ENCODE data around the gene KCNH8. TPM values are rescaled to one million over a fixed set of nuclear protein-coding genes. Genes with fewer than 3 reads are reported as not detected.
A peak's percentile ranks its signal among the peaks of the same experiment; 100 is the strongest.

KCNH8 gene
- polyA plus RNA-seq, 5 donors = 1.2 to 3.0 (median 2.4) TPM

DNA sequence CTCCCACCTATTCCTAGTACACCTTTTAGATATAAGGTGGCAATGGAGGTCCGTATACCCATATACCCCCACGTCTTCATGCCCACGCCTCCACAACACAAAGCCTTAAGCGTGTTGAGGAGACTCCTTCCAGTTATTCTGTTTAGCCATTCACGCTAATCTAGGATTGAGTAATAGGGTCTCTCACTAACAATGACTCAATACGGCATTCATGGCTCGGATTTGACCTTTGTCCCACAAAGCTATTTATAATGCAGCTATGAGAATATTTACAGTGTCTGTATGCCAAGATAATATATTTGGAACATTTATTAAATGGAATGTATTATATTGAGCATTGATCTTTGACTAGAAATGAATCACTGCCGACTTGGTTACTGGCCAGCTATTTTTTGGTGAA lies 215.8 kb downstream of the KCNH8 start:
- no peak for DNase-seq

DNA sequence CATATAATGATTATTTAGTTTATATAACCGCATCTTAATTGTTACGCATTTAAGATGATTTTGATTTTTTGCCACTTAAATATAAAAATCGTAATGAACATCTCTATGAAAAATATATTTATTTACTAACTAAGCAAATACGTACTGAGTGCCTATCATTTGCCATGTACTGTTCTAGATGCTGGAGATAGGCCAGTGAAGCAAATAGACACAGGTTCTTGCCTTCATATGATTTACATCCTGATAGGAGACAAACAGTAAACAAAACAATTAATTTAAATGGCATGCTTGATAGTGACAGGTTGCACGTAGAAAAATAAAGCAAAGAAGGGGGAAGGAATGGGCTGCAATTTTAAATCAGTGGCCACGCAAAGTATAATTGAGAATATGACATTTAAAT lies 217.2 kb downstream of the KCNH8 start:
- DNase-seq = no peak

DNA sequence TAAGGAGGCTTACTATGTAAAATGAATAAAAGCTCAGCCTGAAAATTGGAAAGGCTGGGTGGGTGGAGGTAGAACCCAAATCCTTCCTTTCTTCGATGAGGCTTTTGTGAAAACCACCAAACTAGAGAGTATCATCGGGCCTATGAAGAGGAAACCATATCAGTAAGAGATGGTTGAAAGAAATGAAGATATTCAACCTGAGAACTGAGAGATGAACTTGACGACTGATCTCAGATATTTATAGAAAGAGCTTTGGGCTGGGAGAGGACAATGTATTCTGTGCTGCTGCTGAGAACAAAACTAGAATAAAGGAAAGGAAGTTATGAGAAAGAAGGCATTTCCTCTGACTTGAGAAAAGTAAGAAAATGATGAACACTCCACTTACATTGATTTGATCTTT lies 236.6 kb downstream of the KCNH8 start:
- no peak for DNase-seq

DNA sequence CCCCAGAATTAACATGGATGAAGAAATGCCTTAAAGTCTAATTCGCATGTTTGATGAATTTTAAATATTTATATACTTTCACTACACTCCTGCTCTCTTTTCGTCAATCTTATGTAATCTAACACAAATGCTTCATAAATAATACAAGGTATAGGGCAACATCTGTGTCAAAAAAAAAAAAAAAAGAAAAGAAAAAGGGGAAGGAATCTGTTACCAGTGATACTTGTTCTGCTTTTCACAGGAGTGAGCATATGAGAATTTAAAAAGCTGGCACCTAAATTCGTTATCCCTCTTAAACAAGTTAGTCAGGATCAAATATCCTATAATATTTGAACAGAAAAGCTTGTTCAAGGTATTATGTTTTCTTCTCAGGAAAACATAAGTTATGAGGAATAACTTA lies 243.8 kb downstream of the KCNH8 start:
- no peak for DNase-seq

GRCh38 chr3:19394946-19395345 lies 246.6 kb downstream of the KCNH8 start:
- no peak for DNase-seq

DNA sequence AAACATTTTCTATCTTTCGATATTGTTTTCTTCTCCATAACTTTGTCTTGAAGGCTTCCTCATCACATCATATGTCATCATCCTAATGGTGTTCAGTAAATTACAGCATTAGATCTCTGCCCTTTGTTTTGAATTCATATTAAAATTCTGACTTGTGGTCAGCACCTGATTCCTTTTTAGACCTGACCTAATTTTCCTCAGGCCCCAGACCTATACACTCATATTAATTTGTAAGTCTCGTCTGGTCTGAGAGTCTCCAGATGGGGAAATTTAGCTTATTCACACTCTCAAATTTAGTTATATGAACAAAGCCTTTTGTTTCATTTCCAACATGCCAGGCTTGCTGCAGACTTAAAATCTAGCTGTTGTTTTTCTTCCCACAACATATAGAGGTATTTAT lies 248.4 kb downstream of the KCNH8 start:
- no peak for DNase-seq

DNA sequence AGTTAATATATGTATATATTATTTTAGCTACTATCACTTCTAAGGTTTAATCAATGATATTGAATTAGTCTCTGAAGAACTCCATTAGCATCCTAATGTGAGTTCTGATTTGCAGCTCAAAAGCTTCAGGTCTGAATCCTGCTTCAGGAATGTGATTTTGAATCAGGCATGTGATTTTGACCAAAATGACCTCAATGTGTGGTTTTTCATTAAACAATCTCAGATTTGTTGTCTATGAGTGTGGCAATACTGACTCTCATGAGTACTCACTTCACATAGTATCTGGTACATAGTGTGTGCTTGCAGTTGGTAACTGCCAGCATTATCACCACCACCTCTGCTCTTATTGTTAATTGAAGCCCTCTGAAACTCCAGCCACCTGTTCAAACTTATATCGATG lies 251.0 kb downstream of the KCNH8 start:
- no peak for DNase-seq

DNA sequence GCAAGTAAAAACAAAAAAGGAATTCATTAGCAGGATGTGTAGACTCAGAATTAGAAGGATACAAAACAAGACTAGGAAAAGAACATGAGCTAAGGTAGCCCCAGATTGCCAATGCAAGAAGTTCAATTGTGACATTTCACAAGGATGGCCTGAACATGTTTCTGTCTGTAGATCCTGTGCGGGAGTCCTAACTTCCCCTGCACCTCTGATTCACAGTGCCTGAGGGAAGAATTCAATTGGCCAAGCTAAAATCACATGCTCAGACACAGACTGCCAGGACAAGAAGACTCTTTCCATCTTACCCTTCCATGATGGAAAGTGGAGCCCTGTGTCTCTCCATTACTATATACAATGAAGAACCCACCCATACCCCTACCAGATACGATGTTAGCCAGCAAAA lies 251.5 kb downstream of the KCNH8 start:
- no peak for DNase-seq

DNA sequence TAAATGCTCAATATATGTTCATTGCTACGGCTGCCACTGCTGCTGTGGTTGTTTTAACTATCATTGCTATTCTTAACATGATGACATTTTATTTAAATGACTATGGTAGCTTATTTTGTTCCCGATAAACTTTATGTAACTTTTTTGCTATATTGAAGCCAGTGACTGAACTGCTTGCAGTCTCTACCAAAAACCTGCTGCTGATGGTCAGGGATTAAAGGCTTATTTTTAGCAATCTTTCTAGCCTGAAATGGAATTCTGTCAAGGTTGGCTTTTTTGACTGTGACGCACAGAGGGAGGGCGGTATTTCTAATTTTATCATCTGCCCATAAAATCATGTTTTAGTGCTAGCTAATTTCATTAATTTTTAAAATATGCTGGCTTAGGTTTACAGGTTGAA lies 271.8 kb downstream of the KCNH8 start:
- no peak for DNase-seq

- no peak for DNase-seq
Observed at GRCh38 chr3:19425825-19426224, 277.5 kb downstream of the KCNH8 start.

DNA sequence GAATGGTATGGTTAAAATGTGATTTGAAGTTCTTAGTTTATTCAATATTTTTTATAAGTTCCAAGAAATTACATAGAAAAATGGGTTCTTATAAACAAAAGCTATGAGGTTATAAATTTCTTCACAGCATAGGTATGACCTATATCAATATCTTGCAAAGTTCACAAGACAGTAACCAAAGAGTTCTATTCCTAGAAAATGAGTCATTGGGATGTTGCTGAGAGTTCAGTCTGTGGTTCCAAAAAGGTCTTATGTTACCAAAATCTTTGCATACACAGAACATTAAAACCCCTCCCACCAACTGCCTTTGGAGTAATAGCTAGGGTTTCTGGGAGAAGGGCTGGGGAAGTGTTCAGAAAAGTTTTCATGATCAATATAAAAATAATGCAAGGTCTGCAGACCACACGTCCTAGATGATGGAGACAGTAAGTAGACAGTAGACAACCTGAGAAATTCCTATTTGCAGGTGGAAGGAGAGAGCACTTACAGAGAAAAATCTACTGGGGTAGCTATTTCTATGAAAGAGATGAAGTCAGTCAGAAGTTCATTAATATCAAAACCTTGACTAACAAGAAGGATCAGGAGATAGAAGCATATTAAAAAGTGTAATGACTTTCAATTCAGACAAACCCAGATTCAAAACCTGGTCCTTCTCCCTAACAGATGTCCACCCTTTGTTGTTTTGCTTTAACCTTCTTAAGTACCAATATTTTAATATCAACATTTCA lies 279.3 kb downstream of the KCNH8 start:
- DNase-seq = no peak

DNA sequence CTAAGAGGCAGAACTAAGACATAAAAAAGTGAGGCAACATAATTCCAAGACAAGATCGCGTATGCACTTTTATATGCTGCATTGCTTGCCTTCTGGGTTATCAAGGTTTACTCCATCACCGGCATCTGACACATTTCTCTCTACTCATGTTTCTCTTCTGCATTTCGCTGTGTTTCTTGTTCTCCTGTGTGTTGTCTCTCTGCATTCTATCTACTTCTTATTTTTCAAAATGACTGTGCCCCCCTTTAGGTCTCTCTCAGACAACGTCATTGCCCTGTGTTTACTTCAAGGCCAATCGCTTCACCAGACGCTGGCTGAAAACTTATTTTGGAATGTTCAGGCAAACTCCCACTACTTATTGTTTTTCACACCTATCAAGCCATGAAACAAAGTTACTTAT lies 280.4 kb downstream of the KCNH8 start:
- no peak for DNase-seq

GRCh38 chr3:19432669-19433068 lies 284.4 kb downstream of the KCNH8 start:
- DNase-seq = peak; percentile 12 to 45

- DNase-seq = no peak
Observed at GRCh38 chr3:19436746-19437145, 288.4 kb downstream of the KCNH8 start.

GRCh38 chr3:19439944-19440343 lies 291.6 kb downstream of the KCNH8 start:
- no peak for DNase-seq

DNA sequence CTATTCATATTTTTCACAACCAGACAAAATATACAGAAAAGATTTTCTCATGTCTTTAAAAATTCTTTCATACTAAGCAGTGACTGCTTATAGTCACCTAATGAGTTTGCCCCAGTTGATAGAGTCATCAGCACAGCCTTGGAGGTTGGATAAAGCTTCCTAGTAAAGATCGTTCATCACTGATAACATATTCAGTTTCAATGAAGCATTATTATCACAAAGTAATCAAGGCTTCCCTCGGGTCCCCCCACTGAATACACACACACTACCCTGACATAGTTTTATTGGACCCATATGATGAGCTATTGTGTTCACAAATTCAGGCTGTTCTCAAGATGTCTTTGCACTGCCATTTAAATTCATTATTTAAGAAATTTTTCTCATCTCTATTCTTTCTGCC lies 297.8 kb downstream of the KCNH8 start:
- DNase-seq = no peak

GRCh38 chr3:19446687-19447086 lies 298.4 kb downstream of the KCNH8 start:
- DNase-seq = no peak

DNA sequence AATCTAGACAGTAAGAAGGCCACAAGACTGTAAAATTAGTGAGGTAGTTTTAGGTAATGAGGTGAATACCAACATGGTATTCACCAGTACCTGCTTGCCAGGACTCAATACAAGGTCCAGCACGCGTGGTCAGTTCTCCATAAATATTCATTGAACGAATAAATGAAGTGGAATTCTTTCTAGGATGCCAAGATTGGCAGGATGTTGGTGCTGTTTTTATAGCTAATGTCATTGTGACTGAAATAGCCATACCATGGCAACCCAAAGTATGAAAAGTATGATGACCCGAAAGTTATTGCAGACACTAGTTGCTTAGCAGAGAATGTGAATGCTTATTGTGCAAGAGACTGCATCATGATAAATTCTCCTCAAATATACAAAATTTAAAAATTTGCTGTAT lies 307.2 kb downstream of the KCNH8 start:
- no peak for DNase-seq

GRCh38 chr3:19456738-19457137 lies 308.4 kb downstream of the KCNH8 start:
- DNase-seq = no peak

- no peak for DNase-seq
Observed at GRCh38 chr3:19457449-19457848, 309.1 kb downstream of the KCNH8 start.

DNA sequence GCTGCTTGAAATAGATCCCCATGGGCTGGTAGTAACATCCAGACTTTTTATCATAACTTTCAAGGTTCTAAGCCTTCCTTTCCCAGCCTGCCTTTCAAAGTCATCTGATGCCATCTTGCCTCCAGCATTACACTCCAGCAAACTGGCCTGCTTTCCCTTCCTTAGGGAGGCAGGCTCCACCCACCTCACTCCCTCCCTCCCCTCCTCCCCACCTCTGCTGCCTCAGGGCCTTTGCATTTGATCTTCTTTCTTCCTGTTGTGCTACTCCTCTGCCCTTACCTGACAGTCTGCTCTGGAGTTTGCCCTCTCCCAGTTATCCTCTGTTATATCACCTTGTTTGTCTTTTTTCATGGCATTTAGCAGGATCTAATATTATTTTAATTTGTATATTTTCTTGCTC lies 319.5 kb downstream of the KCNH8 start:
- no peak for DNase-seq

DNA sequence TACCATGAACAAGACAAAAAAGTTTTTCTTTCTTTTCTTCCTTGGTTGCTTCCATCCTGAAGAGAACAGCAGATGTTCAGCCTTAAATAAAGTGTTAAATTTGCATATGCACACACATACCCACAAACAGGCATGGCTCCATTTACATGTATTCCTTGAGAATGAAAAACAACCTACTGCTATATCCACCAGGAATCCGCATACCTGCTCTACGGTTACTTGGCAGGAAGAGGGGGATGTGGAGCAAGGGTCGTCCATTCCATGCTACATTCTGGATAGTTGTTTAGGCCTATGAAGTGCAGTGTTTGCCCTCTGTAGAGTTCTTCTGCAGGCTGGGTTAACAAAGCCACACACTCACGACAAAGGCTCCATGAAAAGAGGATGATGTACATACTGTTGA lies 322.8 kb downstream of the KCNH8 start:
- DNase-seq = no peak

- no peak for DNase-seq
Observed at GRCh38 chr3:19473971-19474580, 325.8 kb downstream of the KCNH8 start.

DNA sequence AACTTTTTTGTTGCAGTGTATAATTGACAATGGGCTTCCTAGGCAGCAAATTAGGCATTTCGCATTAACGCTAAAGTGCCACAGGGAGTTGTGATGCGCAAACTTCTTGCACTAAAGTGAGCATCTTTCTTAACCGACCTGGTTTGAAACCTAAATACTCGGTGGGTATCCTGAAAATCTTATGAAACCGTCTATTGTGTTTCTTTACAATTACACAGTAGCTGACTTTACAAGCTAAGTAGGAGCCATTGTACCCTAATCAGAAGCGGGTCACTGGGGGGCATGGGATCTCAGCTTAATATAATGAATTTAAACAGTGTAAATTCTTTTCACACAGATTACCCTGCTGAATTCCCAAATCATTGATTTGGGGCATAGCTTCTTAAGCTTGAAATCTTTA lies 328.0 kb downstream of the KCNH8 start:
- DNase-seq = no peak
